NCI-H2171 treated with DMSO at 0.1 percent for 48 hours (cell line): ENCODE measurements around the gene CELF6.
A peak's percentile ranks its signal among the peaks of the same experiment; 100 is the strongest.

Experiments used
- DNase-seq: peaks from one replicate; lab custom pipeline; 2025; lab: John Stamatoyannopoulos, UW

Gene CELF6

GRCh38 chr15:72271895-72272212 lies 48.1 kb downstream of the CELF6 start:
- DNase-seq, result peak; percentile 8

GRCh38 chr15:72271221-72271620 lies 48.7 kb downstream of the CELF6 start:
- DNase-seq, result no peak

GRCh38 chr15:72269739-72270138 lies 50.2 kb downstream of the CELF6 start:
- DNase-seq, result no peak

GRCh38 chr15:72265031-72265430 lies 54.9 kb downstream of the CELF6 start:
- no peak for DNase-seq

GRCh38 chr15:72252663-72253299 lies 67.2 kb downstream of the CELF6 start:
- no peak for DNase-seq

GRCh38 chr15:72249142-72249810 lies 70.7 kb downstream of the CELF6 start:
- no peak for DNase-seq

- DNase-seq, result no peak
These were observed 71.4 kb downstream of the CELF6 start for GRCh38 chr15:72248514-72248913.

GRCh38 chr15:72242775-72243370 lies 77.1 kb downstream of the CELF6 start:
- DNase-seq, result no peak

- no peak for DNase-seq
These were observed 80.3 kb downstream of the CELF6 start for GRCh38 chr15:72239652-72240051.

GRCh38 chr15:72238586-72238985 lies 81.4 kb downstream of the CELF6 start:
- no peak for DNase-seq

GRCh38 chr15:72237853-72238224 lies 82.1 kb downstream of the CELF6 start:
- DNase-seq, result no peak

GRCh38 chr15:72237029-72237852 lies 82.7 kb downstream of the CELF6 start:
- DNase-seq, result no peak

GRCh38 chr15:72236381-72237003 lies 83.5 kb downstream of the CELF6 start:
- no peak for DNase-seq

- no peak for DNase-seq
These were observed 84.7 kb downstream of the CELF6 start for GRCh38 chr15:72235298-72235697.
